ENCODE results near the gene TNNC1.

TNNC1 gene

DNA sequence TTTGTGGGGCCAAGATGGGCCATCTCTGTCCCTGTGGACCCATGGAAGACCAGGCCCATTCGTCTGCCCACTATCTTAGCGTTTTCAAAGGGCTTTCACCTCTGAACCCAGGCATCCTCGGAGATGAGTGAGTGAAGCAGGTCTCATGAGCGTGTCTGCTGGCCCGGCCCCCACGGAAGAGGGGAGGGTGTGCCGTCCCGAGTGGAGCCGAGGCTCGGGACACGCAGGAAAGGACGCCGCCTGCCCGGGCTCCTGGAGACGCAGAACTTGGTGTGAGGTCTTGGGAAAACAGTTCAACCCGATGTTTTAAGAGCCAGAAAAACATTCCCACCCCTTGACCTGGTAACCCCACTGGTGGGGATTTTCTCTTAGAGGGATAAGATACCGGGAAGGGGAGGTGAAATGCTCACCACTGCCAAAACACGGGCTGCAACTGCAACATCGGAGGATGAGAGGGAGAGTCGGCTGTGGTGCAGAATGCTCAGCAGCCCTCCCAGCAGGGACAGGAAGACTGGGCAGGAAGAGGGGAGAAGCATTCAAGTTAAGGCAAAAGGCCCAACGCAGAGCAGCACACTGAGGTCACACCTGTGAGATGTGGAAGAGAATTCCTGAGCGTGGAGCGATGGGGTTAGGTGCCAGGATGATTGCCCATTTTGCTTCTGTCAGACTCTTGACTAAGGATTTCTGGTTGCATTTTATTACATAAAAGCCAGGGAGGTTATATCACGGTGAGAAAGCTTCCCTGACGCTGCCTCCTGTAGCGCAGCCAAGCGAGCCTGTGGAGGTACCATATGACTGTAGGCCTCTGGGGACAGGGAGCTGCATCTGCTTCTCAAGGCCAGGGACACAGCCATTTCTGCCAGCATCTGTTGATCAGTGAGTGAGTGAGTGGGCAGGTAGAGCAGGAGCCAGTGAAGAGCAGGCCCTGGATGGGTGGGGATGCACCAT is 27.2 kb upstream of the TNNC1 start:
- peaks cover 66% of the 10 kb centered on the region for H3K36me3 ChIP-seq (ENCODE audit: control insufficient read depth, insufficient read depth, low read length)
- H3K4me1 ChIP-seq (ENCODE audit: control insufficient read depth, insufficient read depth, low read length), result no peaks in the 10 kb centered on the region
- H3K9me3 ChIP-seq (ENCODE audit: control insufficient read depth, insufficient read depth, low read length), result no peaks in the 10 kb centered on the region
- H3K27me3 ChIP-seq (ENCODE audit: control insufficient read depth, insufficient read depth, low read length), result no peaks in the 10 kb centered on the region
- no peak overlapping the region for H3K4me3 ChIP-seq (ENCODE audit: low read depth, low read length)
- no peak overlapping the region for H3K9ac ChIP-seq (ENCODE audit: low read depth, low read length)

DNA sequence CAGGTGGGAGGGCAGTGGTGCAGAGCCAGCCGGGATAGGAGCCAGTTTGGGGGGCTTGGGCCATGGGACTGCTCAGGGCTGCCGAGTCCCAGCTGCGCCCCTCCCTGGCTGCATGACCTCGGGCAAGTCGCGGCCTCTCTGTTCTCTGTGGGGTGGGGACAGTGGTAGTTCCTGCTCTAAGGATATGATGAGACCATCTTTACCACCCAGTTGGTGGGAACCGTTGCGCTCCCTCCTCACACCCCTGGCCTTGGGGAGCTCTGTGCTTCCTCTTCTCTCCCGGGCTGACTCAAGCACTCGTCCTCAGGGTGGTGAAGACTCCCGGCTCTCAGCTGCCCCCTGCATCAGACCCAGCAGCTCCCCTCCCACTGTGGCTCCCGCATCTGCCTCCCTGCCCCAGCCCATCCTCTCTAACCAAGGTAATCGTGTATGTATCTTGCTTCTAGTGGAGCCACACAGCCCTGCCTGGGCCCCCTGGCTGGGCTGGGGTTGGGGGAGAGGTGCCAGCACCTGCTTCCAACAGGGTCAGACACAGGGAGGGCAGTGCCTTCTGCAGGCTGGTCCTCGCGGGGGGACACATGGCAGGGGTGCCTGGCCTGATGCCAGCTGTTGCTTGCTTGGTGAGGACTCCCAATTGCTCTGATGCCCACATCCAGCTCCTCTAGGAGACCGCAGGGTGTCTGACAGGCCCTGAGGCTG is 26.2 kb upstream of the TNNC1 start:
- Histone ChIP-seq H3K4me1 (ENCODE audit: control insufficient read depth, insufficient read depth, low read length) (no peaks in the 10 kb centered on the region), H3K9me3 (ENCODE audit: control insufficient read depth, insufficient read depth, low read length) (no peaks in the 10 kb centered on the region), H3K36me3 (ENCODE audit: control insufficient read depth, insufficient read depth, low read length) (peaks cover 61% of the 10 kb centered on the region)

DNA sequence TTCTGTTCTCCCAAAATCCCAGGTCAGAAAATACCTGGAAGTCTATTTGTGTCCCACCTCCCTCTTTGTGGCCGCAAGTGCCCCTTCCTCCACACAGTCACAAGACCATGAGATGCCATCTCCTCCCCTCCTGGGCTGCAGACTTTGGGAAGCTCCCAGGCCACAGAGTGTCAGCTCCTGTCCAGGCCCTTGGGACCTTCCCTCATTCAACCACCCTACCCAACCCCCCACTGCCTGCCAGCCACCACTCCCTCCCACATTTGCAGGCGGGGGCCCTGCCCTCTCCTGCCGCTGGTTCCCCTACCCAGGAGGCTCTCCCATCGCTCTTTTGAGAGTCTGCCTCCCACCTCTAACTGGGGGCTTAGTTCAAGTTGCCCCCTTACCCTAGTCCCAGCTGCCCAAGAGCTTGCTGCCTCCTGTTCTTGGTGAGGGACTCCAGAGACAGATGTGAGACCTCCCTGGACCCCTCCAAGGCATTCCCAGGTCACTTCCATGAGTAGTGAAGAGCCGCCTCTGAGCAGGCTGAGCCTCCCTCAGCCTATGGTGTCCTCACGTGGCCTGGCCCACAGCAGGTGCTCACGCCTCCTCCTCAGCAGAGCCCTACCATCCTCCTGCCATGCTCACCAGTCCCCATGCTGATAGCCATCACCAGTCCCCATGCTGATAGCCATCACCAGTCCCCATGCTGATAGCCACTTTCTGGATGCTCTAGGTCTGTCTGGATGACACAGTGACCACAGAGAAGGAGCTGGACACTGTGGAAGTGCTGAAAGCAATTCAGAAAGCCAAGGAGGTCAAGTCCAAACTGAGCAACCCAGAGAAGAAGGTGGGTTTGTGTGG is 25.4 kb upstream of the TNNC1 start:
- Histone ChIP-seq H3K27me3 (ENCODE audit: control insufficient read depth, insufficient read depth, low read length) (no peaks in the 10 kb centered on the region), H3K36me3 (ENCODE audit: control insufficient read depth, insufficient read depth, low read length) (peaks cover 61% of the 10 kb centered on the region), H3K4me3 (ENCODE audit: low read depth, low read length) (no peak overlapping the region), H3K9ac (ENCODE audit: low read depth, low read length) (no peak overlapping the region), H3K9me3 (ENCODE audit: control insufficient read depth, insufficient read depth, low read length) (no peaks in the 10 kb centered on the region), H3K4me1 (ENCODE audit: control insufficient read depth, insufficient read depth, low read length) (no peaks in the 10 kb centered on the region)

More for the DNA sequence above, 26.2 kb upstream of the TNNC1 start:
- Histone ChIP-seq H3K9ac (ENCODE audit: low read depth, low read length) (no peak overlapping the region), H3K27me3 (ENCODE audit: control insufficient read depth, insufficient read depth, low read length) (no peaks in the 10 kb centered on the region), H3K4me3 (ENCODE audit: low read depth, low read length) (no peak overlapping the region)

- H3K36me3 ChIP-seq (ENCODE audit: control insufficient read depth, insufficient read depth, low read length), result peaks cover 69% of the 10 kb centered on the region
- no peaks in the 10 kb centered on the region for H3K9me3 ChIP-seq (ENCODE audit: control insufficient read depth, insufficient read depth, low read length)
- H3K4me3 ChIP-seq (ENCODE audit: low read depth, low read length), result no peak overlapping the region
- no peaks in the 10 kb centered on the region for H3K4me1 ChIP-seq (ENCODE audit: control insufficient read depth, insufficient read depth, low read length)
- no peak overlapping the region for H3K9ac ChIP-seq (ENCODE audit: low read depth, low read length)
- no peaks in the 10 kb centered on the region for H3K27me3 ChIP-seq (ENCODE audit: control insufficient read depth, insufficient read depth, low read length)
Observed at GRCh38 chr3:52477796-52478095, 23.9 kb upstream of the TNNC1 start.

- H3K36me3 ChIP-seq (ENCODE audit: control insufficient read depth, insufficient read depth, low read length), result peaks cover 72% of the 10 kb centered on the region
- H3K4me1 ChIP-seq (ENCODE audit: control insufficient read depth, insufficient read depth, low read length), result no peaks in the 10 kb centered on the region
- H3K9ac ChIP-seq (ENCODE audit: low read depth, low read length), result no peak overlapping the region
- H3K9me3 ChIP-seq (ENCODE audit: control insufficient read depth, insufficient read depth, low read length), result no peaks in the 10 kb centered on the region
- H3K4me3 ChIP-seq (ENCODE audit: low read depth, low read length), result no peak overlapping the region
- no peaks in the 10 kb centered on the region for H3K27me3 ChIP-seq (ENCODE audit: control insufficient read depth, insufficient read depth, low read length)
Observed at GRCh38 chr3:52477076-52477795, 23.4 kb upstream of the TNNC1 start.

GRCh38 chr3:52473026-52473425 is 19.2 kb upstream of the TNNC1 start:
- H3K9me3 ChIP-seq (ENCODE audit: control insufficient read depth, insufficient read depth, low read length), result no peaks in the 10 kb centered on the region
- H3K27me3 ChIP-seq (ENCODE audit: control insufficient read depth, insufficient read depth, low read length), result no peaks in the 10 kb centered on the region
- no peak overlapping the region for H3K4me3 ChIP-seq (ENCODE audit: low read depth, low read length)
- H3K36me3 ChIP-seq (ENCODE audit: control insufficient read depth, insufficient read depth, low read length), result peaks cover 48% of the 10 kb centered on the region
- no peaks in the 10 kb centered on the region for H3K4me1 ChIP-seq (ENCODE audit: control insufficient read depth, insufficient read depth, low read length)
- H3K9ac ChIP-seq (ENCODE audit: low read depth, low read length), result no peak overlapping the region

- peaks cover 43% of the 10 kb centered on the region for H3K36me3 ChIP-seq (ENCODE audit: control insufficient read depth, insufficient read depth, low read length)
- no peaks in the 10 kb centered on the region for H3K4me1 ChIP-seq (ENCODE audit: control insufficient read depth, insufficient read depth, low read length)
- H3K9me3 ChIP-seq (ENCODE audit: control insufficient read depth, insufficient read depth, low read length), result no peaks in the 10 kb centered on the region
- no peaks in the 10 kb centered on the region for H3K27me3 ChIP-seq (ENCODE audit: control insufficient read depth, insufficient read depth, low read length)
- H3K4me3 ChIP-seq (ENCODE audit: low read depth, low read length), result no peak overlapping the region
- H3K9ac ChIP-seq (ENCODE audit: low read depth, low read length), result no peak overlapping the region
Observed at GRCh38 chr3:52472239-52473000, 18.6 kb upstream of the TNNC1 start.

DNA sequence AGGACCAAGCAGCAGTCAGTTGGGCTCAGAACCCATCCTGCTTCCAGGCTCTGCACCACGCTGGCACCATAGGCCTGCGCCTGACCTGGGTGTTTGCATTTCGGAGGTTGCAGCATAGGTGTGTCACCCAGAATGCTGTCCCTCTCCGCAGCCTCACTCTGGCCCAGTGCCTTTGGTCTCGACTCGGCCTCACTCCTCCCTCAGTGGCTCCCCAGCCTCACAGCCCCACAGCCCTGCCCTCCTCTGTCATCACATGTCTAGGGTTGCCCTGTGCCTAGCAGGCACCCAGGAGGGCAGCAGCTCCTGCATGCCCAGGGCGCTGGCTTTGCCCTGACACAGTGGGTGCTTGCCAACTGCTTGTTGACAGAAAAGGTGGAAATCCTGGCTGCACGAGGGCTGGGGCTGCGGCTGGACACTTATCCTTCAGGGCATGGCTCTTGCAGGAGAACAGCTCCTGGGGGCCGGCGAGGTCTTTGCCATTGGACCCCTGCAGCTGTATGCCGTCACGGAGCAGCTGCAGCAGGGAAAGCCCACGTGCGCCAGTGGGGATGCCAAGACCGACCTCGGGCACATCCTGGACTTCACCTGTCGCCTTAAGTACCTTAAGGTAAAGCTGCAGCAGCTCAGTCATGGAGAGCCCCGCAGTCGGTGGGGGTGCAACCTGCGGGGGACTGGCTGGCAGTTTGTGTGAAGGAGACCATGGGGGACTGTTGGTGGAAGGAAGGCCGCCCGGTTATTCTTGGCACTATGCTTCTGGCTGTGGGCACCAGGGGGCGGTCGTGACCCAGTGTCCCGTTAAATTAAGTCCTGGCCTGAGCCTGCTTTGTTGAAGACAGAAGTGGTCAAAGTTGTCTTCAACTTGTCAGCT is 17.8 kb upstream of the TNNC1 start:
- Histone ChIP-seq H3K9ac (ENCODE audit: low read depth, low read length) (no peak overlapping the region), H3K9me3 (ENCODE audit: control insufficient read depth, insufficient read depth, low read length) (no peaks in the 10 kb centered on the region), H3K4me3 (ENCODE audit: low read depth, low read length) (no peak overlapping the region), H3K4me1 (ENCODE audit: control insufficient read depth, insufficient read depth, low read length) (no peaks in the 10 kb centered on the region), H3K27me3 (ENCODE audit: control insufficient read depth, insufficient read depth, low read length) (no peaks in the 10 kb centered on the region), H3K36me3 (ENCODE audit: control insufficient read depth, insufficient read depth, low read length) (peaks cover 37% of the 10 kb centered on the region)

DNA sequence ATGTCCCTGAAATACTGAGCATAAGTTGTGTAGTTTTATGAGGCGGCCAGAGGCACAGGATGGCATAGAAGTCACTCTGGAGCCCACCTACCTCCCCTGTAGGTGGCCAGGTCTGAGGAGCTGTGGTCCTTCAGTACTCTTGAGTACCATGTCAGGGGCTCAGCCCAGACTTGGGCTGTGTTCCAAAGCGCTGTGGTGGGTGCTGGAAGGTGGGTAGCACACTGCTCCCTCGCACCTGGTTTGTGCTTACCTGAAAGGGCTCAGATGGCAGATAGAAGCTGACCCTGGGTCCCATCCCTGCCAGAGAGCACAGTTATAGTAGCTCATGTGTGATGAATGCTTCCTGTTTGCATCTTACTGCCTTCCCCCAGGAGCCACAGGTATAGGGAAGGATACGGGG is 17.1 kb upstream of the TNNC1 start:
- Histone ChIP-seq H3K36me3 (ENCODE audit: control insufficient read depth, insufficient read depth, low read length) (peaks cover 30% of the 10 kb centered on the region), H3K9me3 (ENCODE audit: control insufficient read depth, insufficient read depth, low read length) (no peaks in the 10 kb centered on the region), H3K27me3 (ENCODE audit: control insufficient read depth, insufficient read depth, low read length) (no peaks in the 10 kb centered on the region), H3K9ac (ENCODE audit: low read depth, low read length) (no peak overlapping the region), H3K4me3 (ENCODE audit: low read depth, low read length) (no peak overlapping the region), H3K4me1 (ENCODE audit: control insufficient read depth, insufficient read depth, low read length) (no peaks in the 10 kb centered on the region)

GRCh38 chr3:52469001-52469400 is 15.2 kb upstream of the TNNC1 start:
- Histone ChIP-seq H3K4me1 (ENCODE audit: control insufficient read depth, insufficient read depth, low read length) (no peaks in the 10 kb centered on the region), H3K4me3 (ENCODE audit: low read depth, low read length) (no peak overlapping the region), H3K9ac (ENCODE audit: low read depth, low read length) (no peak overlapping the region), H3K27me3 (ENCODE audit: control insufficient read depth, insufficient read depth, low read length) (no peaks in the 10 kb centered on the region), H3K9me3 (ENCODE audit: control insufficient read depth, insufficient read depth, low read length) (no peaks in the 10 kb centered on the region), H3K36me3 (ENCODE audit: control insufficient read depth, insufficient read depth, low read length) (peaks cover 30% of the 10 kb centered on the region)
